Measurements from ENCODE around the gene BRICD5.

The BRICD5 gene

GRCh38 chr16:2184962-2185361, 25.7 kb downstream of the BRICD5 start:
- TF ChIP-seq, protein P1, sequence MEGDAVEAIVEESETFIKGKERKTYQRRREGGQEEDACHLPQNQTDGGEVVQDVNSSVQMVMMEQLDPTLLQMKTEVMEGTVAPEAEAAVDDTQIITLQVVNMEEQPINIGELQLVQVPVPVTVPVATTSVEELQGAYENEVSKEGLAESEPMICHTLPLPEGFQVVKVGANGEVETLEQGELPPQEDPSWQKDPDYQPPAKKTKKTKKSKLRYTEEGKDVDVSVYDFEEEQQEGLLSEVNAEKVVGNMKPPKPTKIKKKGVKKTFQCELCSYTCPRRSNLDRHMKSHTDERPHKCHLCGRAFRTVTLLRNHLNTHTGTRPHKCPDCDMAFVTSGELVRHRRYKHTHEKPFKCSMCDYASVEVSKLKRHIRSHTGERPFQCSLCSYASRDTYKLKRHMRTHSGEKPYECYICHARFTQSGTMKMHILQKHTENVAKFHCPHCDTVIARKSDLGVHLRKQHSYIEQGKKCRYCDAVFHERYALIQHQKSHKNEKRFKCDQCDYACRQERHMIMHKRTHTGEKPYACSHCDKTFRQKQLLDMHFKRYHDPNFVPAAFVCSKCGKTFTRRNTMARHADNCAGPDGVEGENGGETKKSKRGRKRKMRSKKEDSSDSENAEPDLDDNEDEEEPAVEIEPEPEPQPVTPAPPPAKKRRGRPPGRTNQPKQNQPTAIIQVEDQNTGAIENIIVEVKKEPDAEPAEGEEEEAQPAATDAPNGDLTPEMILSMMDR (IDR thresholded peaks at IDR 0.05; ENCODE audit: low read depth, low read length), result no peak

DNA sequence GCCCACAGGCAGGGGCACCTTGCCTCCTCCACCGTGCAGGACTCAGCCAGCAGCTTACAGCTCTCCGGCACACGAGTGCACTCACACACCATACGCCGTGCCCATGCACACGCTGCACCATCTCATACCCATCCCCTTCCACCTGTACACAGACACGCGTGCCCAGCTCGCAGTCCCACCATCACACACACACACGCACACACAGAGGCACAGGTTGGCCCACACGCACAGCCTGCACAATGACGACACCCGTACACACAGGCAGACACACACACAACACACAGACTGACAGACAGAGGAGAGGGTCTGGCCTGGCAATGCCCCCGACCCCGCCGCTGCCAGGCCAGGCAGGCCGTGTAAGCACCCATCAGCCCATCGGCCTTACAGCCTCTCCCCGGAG, 26.3 kb downstream of the BRICD5 start:
- TF ChIP-seq, protein P1 (IDR thresholded peaks at IDR 0.05; ENCODE audit: low read depth, low read length), result no peak
- no peak overlapping the region for H3K4me3 ChIP-seq (ENCODE audit: low read depth, low read length)

More at GRCh38 chr16:2184962-2185361, 25.7 kb downstream of the BRICD5 start:
- H3K4me3 ChIP-seq (ENCODE audit: low read depth, low read length), result no peak overlapping the region

GRCh38 chr16:2183671-2184070, 27.0 kb downstream of the BRICD5 start:
- H3K4me3 ChIP-seq (ENCODE audit: low read depth, low read length), result no peak overlapping the region
- TF ChIP-seq, protein P1 (IDR thresholded peaks at IDR 0.05; ENCODE audit: low read depth, low read length), result no peak

- TF ChIP-seq, protein P1 (IDR thresholded peaks at IDR 0.05; ENCODE audit: low read depth, low read length), result no peak
- no peak overlapping the region for H3K4me3 ChIP-seq (ENCODE audit: low read depth, low read length)
Observed at GRCh38 chr16:2181952-2182351, 28.7 kb downstream of the BRICD5 start.

DNA sequence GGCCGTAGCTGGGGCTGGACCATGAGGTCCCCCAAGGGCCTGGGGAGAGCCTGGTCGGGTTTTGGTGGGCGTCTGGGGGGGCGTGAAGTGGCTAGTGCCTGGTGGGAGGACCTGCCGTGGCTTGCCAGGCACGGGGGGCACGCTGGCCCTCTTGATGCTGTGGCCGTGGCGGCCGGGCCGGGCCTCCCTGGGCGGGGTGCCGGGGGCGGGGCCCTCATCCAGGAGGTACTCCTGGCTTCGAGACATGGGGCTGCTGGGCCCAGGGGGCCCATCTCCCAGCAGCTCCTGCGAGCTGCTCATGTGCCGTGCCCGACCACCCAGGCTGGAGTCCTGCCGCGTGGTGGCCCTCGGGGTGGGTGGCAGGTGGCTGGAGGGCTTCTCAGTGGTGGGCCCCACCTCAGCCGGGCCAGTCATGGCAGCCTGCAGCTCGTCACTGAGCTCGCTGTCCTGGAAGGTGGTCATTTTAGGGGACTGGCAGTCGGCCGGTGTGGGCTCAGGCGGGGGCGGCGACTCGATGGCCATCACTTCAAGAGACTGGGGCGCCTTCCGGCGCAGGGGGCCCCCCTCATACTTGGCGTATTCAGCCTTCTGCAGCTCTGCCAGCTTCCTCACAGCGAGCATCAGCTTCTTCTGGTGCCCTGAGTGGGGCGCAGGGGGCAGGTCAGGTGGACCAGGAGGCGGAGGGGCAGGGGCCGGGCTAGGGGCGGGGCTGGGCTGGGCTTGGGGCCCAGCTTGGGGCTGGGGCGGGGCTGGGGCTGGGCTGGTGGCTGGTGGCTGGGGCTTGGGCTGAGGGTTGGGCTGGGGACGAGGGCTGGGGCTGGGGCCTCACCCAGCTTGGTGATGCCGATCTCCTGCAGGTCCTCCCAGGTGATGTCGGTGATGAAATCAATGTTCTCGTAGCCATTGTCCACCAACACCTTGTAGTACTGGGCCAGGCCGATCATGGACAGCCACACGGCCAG, 29.4 kb downstream of the BRICD5 start:
- H3K4me3 ChIP-seq (ENCODE audit: low read depth, low read length), result no peak overlapping the region
- TF ChIP-seq, protein P1 (IDR thresholded peaks at IDR 0.05; ENCODE audit: low read depth, low read length), result no peak

DNA sequence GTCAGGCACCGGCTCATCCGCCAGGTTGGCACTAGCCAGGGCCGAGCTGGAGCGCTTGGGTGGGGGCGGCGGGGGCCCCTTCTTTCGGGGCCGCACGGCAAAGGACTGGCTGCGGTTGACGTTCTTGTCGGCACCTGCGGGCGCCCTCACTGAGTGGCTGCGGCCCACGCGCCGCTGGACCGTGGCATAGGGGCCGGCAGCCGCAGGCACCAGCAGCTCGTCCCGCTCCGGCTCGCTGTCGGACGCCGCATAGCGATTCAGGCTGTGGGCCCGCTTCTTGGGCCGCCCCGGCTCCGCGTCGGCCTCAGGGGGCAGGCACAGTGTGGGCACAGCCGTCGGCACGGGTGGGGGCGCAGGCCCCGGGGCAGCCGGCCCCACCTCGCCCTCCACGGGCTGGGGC, 30.2 kb downstream of the BRICD5 start:
- no peak overlapping the region for H3K4me3 ChIP-seq (ENCODE audit: low read depth, low read length)
- TF ChIP-seq, protein P1 (IDR thresholded peaks at IDR 0.05; ENCODE audit: low read depth, low read length), result no peak

- TF ChIP-seq, protein P1 (IDR thresholded peaks at IDR 0.05; ENCODE audit: low read depth, low read length), result no peak
- no peak overlapping the region for H3K4me3 ChIP-seq (ENCODE audit: low read depth, low read length)
Observed at GRCh38 chr16:2179576-2179975, 31.1 kb downstream of the BRICD5 start.

Measured in WI38 (cell line).